DOHH2 (cell line): ENCODE measurements around the gene VAPB.

Source experiments
- H3F3A ChIP-seq: fragments of 200-600 bp; sonication (generic), shearing (Covaris generic); 2 replicates; pipeline ENCODE4 v1.6.0; 2016; ENCODE audit warnings: antibody characterized with exemption, mild to moderate bottlenecking; ENCODE audit not compliant: control insufficient read depth, insufficient read depth
- H3K27ac ChIP-seq: fragments of 200-600 bp; sonication (generic); 2 replicates; pipeline ENCODE4 v1.5.1; 2014; ENCODE audit warnings: low read depth, mild to moderate bottlenecking, low read length, moderate library complexity
- H3K27me3 ChIP-seq: fragments of 200-600 bp; sonication (generic); 2 replicates; pipeline ENCODE4 v1.6.1; 2014; ENCODE audit warnings: mild to moderate bottlenecking, low read length, mixed read lengths; ENCODE audit not compliant: control insufficient read depth
- H3K36me3 ChIP-seq: fragments of 200-600 bp; sonication (generic); 2 replicates; pipeline ENCODE4 v1.6.1; 2014; ENCODE audit warnings: mild to moderate bottlenecking, low read length, moderate library complexity, mixed read lengths; ENCODE audit not compliant: control insufficient read depth
- H3K4me1 ChIP-seq: fragments of 200-600 bp; sonication (generic); 2 replicates; pipeline ENCODE4 v1.6.1; 2014; ENCODE audit warnings: mild to moderate bottlenecking, low read length, mixed read lengths; ENCODE audit not compliant: control insufficient read depth
- H3K4me2 ChIP-seq: fragments of 200-600 bp; sonication (generic); 2 replicates; pipeline ENCODE4 v1.6.0; 2014; ENCODE audit warnings: mild to moderate bottlenecking, low read length, moderate library complexity
- H3K4me3 ChIP-seq: fragments of 200-600 bp; sonication (generic); 2 replicates; pipeline ENCODE4 v1.5.1; 2014; ENCODE audit warnings: mild to moderate bottlenecking, low read length, mixed read lengths
- H3K79me2 ChIP-seq: fragments of 200-600 bp; sonication (generic); 2 replicates; pipeline ENCODE4 v1.6.1; 2014; ENCODE audit warnings: mild to moderate bottlenecking, low read length, mixed read lengths; ENCODE audit not compliant: control insufficient read depth
- H3K9me2 ChIP-seq: fragments of 200-600 bp; sonication (generic); replicated peaks from 2 replicates; pipeline ENCODE4 v1.6.1; 2014; ENCODE audit warnings: mild to moderate bottlenecking, low read length, mixed read lengths; ENCODE audit not compliant: control insufficient read depth
- H3K9me3 ChIP-seq: fragments of 200-600 bp; sonication (generic); 2 replicates; pipeline ENCODE4 v1.6.1; 2014; ENCODE audit warnings: antibody characterized with exemption, low read length, mixed read lengths; ENCODE audit not compliant: control insufficient read depth, insufficient read depth
- H4K20me1 ChIP-seq: fragments of 200-600 bp; sonication (generic); 2 replicates; pipeline ENCODE4 v1.6.0; 2014; ENCODE audit warnings: low read depth, mild to moderate bottlenecking, antibody characterized with exemption, low read length, moderate library complexity; ENCODE audit not compliant: control insufficient read depth, insufficient read depth
- CTCF ChIP-seq: fragments of 200-600 bp; sonication (generic); IDR thresholded peaks from one replicate; pipeline ENCODE4 v1.5.1; 2014; ENCODE audit warnings: antibody characterized with exemption, mild to moderate bottlenecking, low read depth, low read length; ENCODE audit not compliant: poor library complexity, severe bottlenecking
- EZH2phosphoT487 ChIP-seq: fragments of 200-600 bp; sonication (generic); IDR thresholded peaks from 2 replicates; pipeline ENCODE4 v1.6.1; 2017; ENCODE audit warnings: borderline replicate concordance, mild to moderate bottlenecking, antibody characterized with exemption, low read length, moderate library complexity, mixed read lengths

VAPB gene

DNA sequence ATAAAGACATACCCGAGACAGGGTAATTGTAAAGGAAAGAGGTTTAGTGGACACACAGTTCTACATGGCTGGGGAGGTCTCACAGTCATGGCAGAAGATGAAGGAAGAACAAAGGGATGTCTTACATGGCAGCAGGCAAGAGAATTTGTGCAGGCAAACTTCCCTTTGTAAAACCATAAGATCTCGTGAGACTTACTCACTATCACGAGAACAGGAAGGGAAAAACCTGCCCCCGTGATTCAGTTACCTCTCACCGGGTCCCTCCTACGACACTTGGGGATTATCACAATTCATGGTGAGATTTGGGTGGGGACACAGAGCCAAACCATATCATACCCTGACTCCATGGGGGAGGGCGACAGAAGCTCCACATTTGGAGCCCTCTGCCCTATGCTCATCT is 7.4 kb upstream of the VAPB start:
- Histone ChIP-seq H3K79me2 (no peaks in the 10 kb centered on the region), H3K9me2 (no peaks in the 10 kb centered on the region), H3K4me1 (no peaks in the 10 kb centered on the region), H4K20me1 (no peaks in the 10 kb centered on the region), H3K4me2 (no peak overlapping the region), H3K36me3 (no peaks in the 10 kb centered on the region), H3F3A (no peaks in the 10 kb centered on the region), H3K9me3 (no peaks in the 10 kb centered on the region), H3K27ac (no peak overlapping the region), H3K4me3 (no peak overlapping the region), H3K27me3 (peaks cover 20% of the 10 kb centered on the region)
- TF ChIP-seq CTCF (no peak), EZH2phosphoT487 (no peak)

GRCh38 chr20:58382096-58382495 is 6.9 kb upstream of the VAPB start:
- no peaks in the 10 kb centered on the region for H3K9me3 ChIP-seq
- H3K4me2 ChIP-seq, result no peak overlapping the region
- no peaks in the 10 kb centered on the region for H3K9me2 ChIP-seq
- peaks cover 20% of the 10 kb centered on the region for H3K27me3 ChIP-seq
- no peaks in the 10 kb centered on the region for H3K4me1 ChIP-seq
- no peaks in the 10 kb centered on the region for H3K36me3 ChIP-seq
- TF ChIP-seq CTCF (no peak), EZH2phosphoT487 (no peak)
- H4K20me1 ChIP-seq, result no peaks in the 10 kb centered on the region
- no peak overlapping the region for H3K4me3 ChIP-seq
- H3F3A ChIP-seq, result no peaks in the 10 kb centered on the region
- H3K79me2 ChIP-seq, result no peaks in the 10 kb centered on the region
- H3K27ac ChIP-seq, result no peak overlapping the region

GRCh38 chr20:58384821-58385220 is 4.2 kb upstream of the VAPB start:
- Histone ChIP-seq H3K4me2 (no peak overlapping the region), H4K20me1 (peaks cover under 1% of the 10 kb centered on the region; the same call in 1 of the 2 replicates), H3K27ac (no peak overlapping the region), H3K4me3 (no peak overlapping the region), H3K79me2 (peaks cover 8% of the 10 kb centered on the region), H3K36me3 (peaks cover 7% of the 10 kb centered on the region), H3K9me3 (no peaks in the 10 kb centered on the region), H3K4me1 (peaks cover 4% of the 10 kb centered on the region), H3K27me3 (peaks cover 20% of the 10 kb centered on the region), H3F3A (no peaks in the 10 kb centered on the region), H3K9me2 (no peaks in the 10 kb centered on the region)
- TF ChIP-seq EZH2phosphoT487 (no peak), CTCF (no peak)
